Motor neuron (in vitro differentiated cells): ENCODE measurements around the gene FIGNL1. TPM values are rescaled to one million over a fixed set of nuclear protein-coding genes. Genes with fewer than 3 reads are reported as not detected.

Source experiments
- ATAC-seq, 8 experiments: fragments of 200-7000 bp; cut with Tn5 transposase; replicated peaks in 6 of 8; 2 replicates each; pipeline ENCODE4 v1.8.0; 2021; ENCODE audit warnings: mild to moderate bottlenecking in 8 of 8, moderate library complexity in 8 of 8
- H3K27ac ChIP-seq, 2 donors: fragments of 250-450 bp; sonication (Bioruptor Pico); 2 replicates each; pipeline ENCODE4 v1.9.0; 2021; ENCODE audit warnings: antibody characterized with exemption in 2 of 2, mild to moderate bottlenecking in 2 of 2, moderate library complexity in 1 of 2
- H3K4me1 ChIP-seq, 2 donors: fragments of 250-450 bp; sonication (Bioruptor Pico); replicated peaks in 1 of 2; 2 replicates each; pipeline ENCODE4 v1.6.1; 2021; ENCODE audit warnings: antibody characterized with exemption in 2 of 2, mild to moderate bottlenecking in 2 of 2, moderate library complexity in 1 of 2
- H3K4me3 ChIP-seq, 5 donors: fragments of 250-450 bp; sonication (Bioruptor Pico); 2 replicates each; pipeline ENCODE4 v1.9.0; 2021; ENCODE audit warnings: antibody characterized with exemption in 5 of 5, mild to moderate bottlenecking in 5 of 5, moderate library complexity in 4 of 5
- WGBS, 10 experiments: fragments of 450-650 bp; shearing (Covaris generic); methylation state at CpG; one replicate each; pipeline ENCODE4 v1.0.0; 2022; 5-methylcytosine and 5-hydroxymethylcytosine counted together
- in situ Hi-C, 9 experiments: fragments of 400-800 bp; cut with MboI; loops; one replicate each; pipeline ENCODE4 v1.15.0; 2021; ENCODE audit warnings: low sequenced_read_pairs in 9 of 9, low pct_unique_long_range_greater_than_20kb in 2 of 9; ENCODE audit not compliant: unreplicated experiment in 9 of 9
- total RNA-seq, 8 experiments: library from RNA; unstranded; fragments of 300-600 nt; gene quantifications; 2 replicates each; pipeline versions ENCODE4 v1.2.3 to v1.2.4, GENCODE V29; 2022

FIGNL1 gene
- 10 to 100 TPM in 6 of 8 experiments, 1 to 10 TPM in 2; 4.2 to 23.1 (median 13.3) TPM for total RNA-seq

- Histone ChIP-seq H3K27ac (peak within 1 kb of the TSS; percentile 9 to 67), H3K4me3 (peak within 1 kb of the TSS; percentile 48 to 80 (median 60)), H3K4me1 (peaks cover 4 to 13% of the 10 kb centered on the region in 2 donors)
- in situ Hi-C loops: loop anchor here in 7 of 9 experiments (25.0 kb wide), 5 partner anchors 162 to 912 kb away; no protein-coding TSS in a partner anchor
- whole genome bisulfite sequencing, 10 experiments: 0 to 67% (median 1%) methylated on average over 1 to 10 of the region's 63 CpGs; no CpG with 5 or more reads in 6 of the 10 experiments
- peak; percentile 93 to 97 (median 96) for ATAC-seq
These were observed at the start of gene FIGNL1 for GRCh38 chr7:50449881-50450589. Gene FIGNL1 (minus strand): TSS chr7:50450350. CDS start chr7:50447287, 3,063 bp downstream.

- Histone ChIP-seq H3K27ac (no peak overlapping the region), H3K4me1 (no peaks in the 10 kb centered on the region), H3K4me3 (no peak overlapping the region)
- no peak for ATAC-seq
- WGBS, 10 experiments: 50 to 100% (median 86%) methylated on average over 1 to 5 of the region's 6 CpGs; no CpG with 5 or more reads in 4 of the 10 experiments
- in situ Hi-C loops: no loop called here
These were observed 48.9 kb upstream of the FIGNL1 start for GRCh38 chr7:50499092-50499491.

GRCh38 chr7:50497968-50498367 lies 47.8 kb upstream of the FIGNL1 start:
- whole genome bisulfite sequencing, 10 experiments: 0 to 90% (median 83%) methylated on average over 1 to 4 of the region's 5 CpGs; no CpG with 5 or more reads in 3 of the 10 experiments
- Histone ChIP-seq H3K27ac (no peak overlapping the region), H3K4me1 (no peaks in the 10 kb centered on the region), H3K4me3 (no peak overlapping the region)
- no peak for ATAC-seq
- in situ Hi-C loops: no loop called here

- no peak overlapping the region for H3K4me3 ChIP-seq
- H3K4me1 ChIP-seq: no peaks in the 10 kb centered on the region
- H3K27ac ChIP-seq: no peak overlapping the region
- in situ Hi-C loops: no loop called here
- peak in 3 of 8 experiments; percentile 21 to 82 (median 54) for ATAC-seq
- 0 to 100% (median 81%) methylated on average over 1 to 8 of the region's 8 CpGs; no CpG with 5 or more reads in 1 of the 10 experiments for WGBS, 10 experiments
These were observed 47.0 kb upstream of the FIGNL1 start for GRCh38 chr7:50497068-50497642.

GRCh38 chr7:50496569-50496968 lies 46.4 kb upstream of the FIGNL1 start:
- H3K4me1 ChIP-seq: no peaks in the 10 kb centered on the region
- in situ Hi-C loops: no loop called here
- ATAC-seq: peak in 1 of 8 experiments; percentile 59
- H3K27ac ChIP-seq: no peak overlapping the region
- no peak overlapping the region for H3K4me3 ChIP-seq
- 0 to 95% (median 79%) methylated on average over 1 to 5 of the region's 6 CpGs; no CpG with 5 or more reads in 4 of the 10 experiments for WGBS, 10 experiments

- in situ Hi-C loops: no loop called here
- ATAC-seq: no peak
- Histone ChIP-seq H3K4me3 (no peak overlapping the region), H3K27ac (no peak overlapping the region), H3K4me1 (no peaks in the 10 kb centered on the region)
- 28 to 93% (median 70%) methylated on average over 1 to 3 of the region's 3 CpGs; no CpG with 5 or more reads in 3 of the 10 experiments for WGBS, 10 experiments
These were observed 45.6 kb upstream of the FIGNL1 start for GRCh38 chr7:50495746-50496145.

GRCh38 chr7:50492770-50493519 lies 42.8 kb upstream of the FIGNL1 start:
- 56 to 100% (median 86%) methylated on average over 1 to 19 of the region's 30 CpGs for WGBS, 10 experiments
- ATAC-seq: no peak
- Histone ChIP-seq H3K4me1 (no peaks in the 10 kb centered on the region), H3K27ac (no peak overlapping the region), H3K4me3 (no peak overlapping the region)
- in situ Hi-C loops: no loop called here

GRCh38 chr7:50491943-50492342 lies 41.8 kb upstream of the FIGNL1 start:
- H3K4me1 ChIP-seq: no peaks in the 10 kb centered on the region
- WGBS, 10 experiments: 56 to 100% (median 69%) methylated on average over 1 of the region's 1 CpG; no CpG with 5 or more reads in 4 of the 10 experiments
- no peak for ATAC-seq
- in situ Hi-C loops: no loop called here
- H3K4me3 ChIP-seq: no peak overlapping the region
- H3K27ac ChIP-seq: no peak overlapping the region

GRCh38 chr7:50491209-50491608 lies 41.1 kb upstream of the FIGNL1 start:
- Histone ChIP-seq H3K27ac (no peak overlapping the region), H3K4me1 (no peaks in the 10 kb centered on the region), H3K4me3 (no peak overlapping the region)
- in situ Hi-C loops: no loop called here
- ATAC-seq: no peak
- 0 to 90% (median 69%) methylated on average over 4 to 5 of the region's 5 CpGs for WGBS, 10 experiments

- H3K27ac ChIP-seq: no peak overlapping the region
- no peak for ATAC-seq
- no peak overlapping the region for H3K4me3 ChIP-seq
- in situ Hi-C loops: no loop called here
- no peaks in the 10 kb centered on the region for H3K4me1 ChIP-seq
These were observed 38.2 kb upstream of the FIGNL1 start for GRCh38 chr7:50488379-50488778.

GRCh38 chr7:50486512-50486911 lies 36.4 kb upstream of the FIGNL1 start:
- ATAC-seq: no peak
- Histone ChIP-seq H3K27ac (no peak overlapping the region), H3K4me1 (no peaks in the 10 kb centered on the region), H3K4me3 (no peak overlapping the region)
- 29 to 100% (median 86%) methylated on average over 1 of the region's 1 CpG; no CpG with 5 or more reads in 3 of the 10 experiments for WGBS, 10 experiments
- in situ Hi-C loops: no loop called here

- Histone ChIP-seq H3K4me3 (no peak overlapping the region), H3K4me1 (no peaks in the 10 kb centered on the region), H3K27ac (no peak overlapping the region)
- ATAC-seq: no peak
- in situ Hi-C loops: no loop called here
- 46 to 100% (median 85%) methylated on average over 1 to 7 of the region's 8 CpGs; no CpG with 5 or more reads in 3 of the 10 experiments for WGBS, 10 experiments
These were observed 31.7 kb upstream of the FIGNL1 start for GRCh38 chr7:50481867-50482266.

- Histone ChIP-seq H3K27ac (no peak overlapping the region), H3K4me1 (no peaks in the 10 kb centered on the region), H3K4me3 (no peak overlapping the region)
- in situ Hi-C loops: no loop called here
- peak in 1 of 8 experiments; percentile 56 for ATAC-seq
- WGBS, 10 experiments: 7 to 100% (median 65%) methylated on average over 1 to 3 of the region's 4 CpGs; no CpG with 5 or more reads in 2 of the 10 experiments
These were observed 30.6 kb upstream of the FIGNL1 start for GRCh38 chr7:50480797-50481196.
